HepG2 (cell line): Measurements from ENCODE around the gene RDH14. TPM values are rescaled to one million over a fixed set of nuclear protein-coding genes. Genes with fewer than 3 reads are reported as not detected.

Experiments used
- ATRX ChIP-seq: sonication (generic); formaldehyde crosslinking; IDR thresholded peaks from 2 replicates; pipeline ENCODE4 v1.4.0; 2020; ENCODE audit warnings: missing genetic modification reagents, borderline replicate concordance
- EP300 ChIP-seq, 3 experiments: sonication (generic) in 1 of 3; formaldehyde crosslinking in 1 of 3; IDR thresholded peaks; 2 replicates each; pipeline versions ENCODE4 v1.5.1 to v1.6.1; 2011 to 2020; ENCODE audit warnings: low read depth in 2 of 3, low read length in 2 of 3, borderline replicate concordance in 1 of 3, improper control_type of control experiment in 1 of 3, mild to moderate bottlenecking in 1 of 3, missing genetic modification reagents in 1 of 3, moderate library complexity in 1 of 3
- FOXK2 ChIP-seq: fragments of 450-650 bp; IDR thresholded peaks from 2 replicates; pipeline ENCODE4 v1.6.1; 2016
- GLI4 ChIP-seq: sonication (generic); formaldehyde crosslinking; IDR thresholded peaks from 2 replicates; pipeline ENCODE4 v1.5.1; 2020; ENCODE audit warnings: missing genetic modification reagents, mild to moderate bottlenecking, moderate library complexity, borderline replicate concordance
- GTF3A ChIP-seq: sonication (generic); formaldehyde crosslinking; conservative IDR thresholded peaks from 2 replicates; pipeline ENCODE4 v1.4.0; 2020; ENCODE audit warnings: mild to moderate bottlenecking, missing genetic modification reagents
- HDAC2 ChIP-seq: sonication (generic); formaldehyde crosslinking; IDR thresholded peaks from 2 replicates; pipeline ENCODE4 v1.4.0; 2020; ENCODE audit warnings: missing genetic modification reagents
- HNRNPK ChIP-seq: fragments of 200-400 bp; formaldehyde crosslinking; IDR thresholded peaks from 2 replicates; pipeline ENCODE4 v1.6.1; 2018; ENCODE audit warnings: low read length, low read depth, moderate library complexity, mild to moderate bottlenecking; ENCODE audit not compliant: poor library complexity, severe bottlenecking
- HOXA5 ChIP-seq: sonication (generic); formaldehyde crosslinking; IDR thresholded peaks from 2 replicates; pipeline ENCODE4 v1.4.0; 2020; ENCODE audit warnings: missing genetic modification reagents
- KLF9 ChIP-seq: IDR thresholded peaks from 2 replicates; pipeline ENCODE4 v1.6.1; 2016; ENCODE audit warnings: low read depth
- RNF2 ChIP-seq: fragments of 450-650 bp; conservative IDR thresholded peaks from 2 replicates; pipeline ENCODE4 v1.6.1; 2016; ENCODE audit warnings: low read depth
- SKIL ChIP-seq: sonication (generic); formaldehyde crosslinking; IDR thresholded peaks from 2 replicates; pipeline ENCODE4 v1.8.0; 2022; ENCODE audit warnings: missing genetic modification reagents, mild to moderate bottlenecking, moderate library complexity, borderline replicate concordance
- SMAD3 ChIP-seq: sonication (generic); formaldehyde crosslinking; IDR thresholded peaks from 2 replicates; pipeline ENCODE4 v1.4.0; 2020; ENCODE audit warnings: missing genetic modification reagents
- SMARCC2 ChIP-seq: fragments of 450-650 bp; IDR thresholded peaks from 2 replicates; pipeline ENCODE4 v1.6.1; 2017; ENCODE audit warnings: antibody characterized with exemption, mild to moderate bottlenecking
- TCF7 ChIP-seq: sonication (generic); IDR thresholded peaks from 2 replicates; pipeline ENCODE4 v1.6.1; 2016; ENCODE audit warnings: antibody characterized with exemption, low read depth
- ZBTB1 ChIP-seq: sonication (generic); formaldehyde crosslinking; IDR thresholded peaks from 2 replicates; pipeline ENCODE4 v1.4.0; 2020; ENCODE audit warnings: missing genetic modification reagents, borderline replicate concordance
- ZBTB38 ChIP-seq: sonication (generic); formaldehyde crosslinking; IDR thresholded peaks from 2 replicates; pipeline ENCODE4 v1.5.1; 2020; ENCODE audit warnings: mild to moderate bottlenecking, missing genetic modification reagents
- ZFYVE20 ChIP-seq: sonication (generic); formaldehyde crosslinking; IDR thresholded peaks from 2 replicates; pipeline ENCODE4 v1.8.0; 2023; ENCODE audit warnings: low read depth, mild to moderate bottlenecking, moderate library complexity, missing genetic modification reagents, borderline replicate concordance
- ZMYM4 ChIP-seq: sonication (generic); formaldehyde crosslinking; IDR thresholded peaks from 2 replicates; pipeline ENCODE4 v1.8.1; 2023; ENCODE audit warnings: mild to moderate bottlenecking, missing genetic modification reagents
- ZNF549 ChIP-seq: sonication (generic); formaldehyde crosslinking; IDR thresholded peaks from 2 replicates; pipeline ENCODE4 v1.5.0; 2020; ENCODE audit warnings: missing genetic modification reagents
- ZNF772 ChIP-seq: sonication (generic); formaldehyde crosslinking; IDR thresholded peaks from 2 replicates; pipeline ENCODE4 v1.5.0; 2020; ENCODE audit warnings: mild to moderate bottlenecking, missing genetic modification reagents
- polyA plus RNA-seq, 8 experiments: library from polyadenylated mRNA; depleted of rRNA in 3 of 8; stranded (reverse) in 7 of 8; unstranded in 1 of 8; fragments of >200 nt; fragmentation: Illumina TruSeq in 4 of 8; extraction: Trizol in 4 of 8; gene quantifications; 2 replicates each; pipeline versions ENCODE4 v1.2.1 to v1.2.3, GENCODE V29; 2011 to 2016; ENCODE audit warnings: low read depth in 4 of 8, missing spikeins in 1 of 8, mixed read lengths in 1 of 8; ENCODE audit not compliant: insufficient read depth in 1 of 8
- total RNA-seq, 5 experiments: library from RNA; depleted of rRNA; stranded (reverse); fragments of >200 nt; fragmentation: Illumina TruSeq; extraction: Trizol; gene quantifications; 2 replicates each; pipeline ENCODE4 v1.2.3, GENCODE V29; 2016; ENCODE audit warnings: low read depth in 1 of 5
- TF ChIP-seq, protein P1 (sequence below), 2 experiments: IDR thresholded peaks; 2 replicates each; pipeline ENCODE4 v1.6.1; 2011 to 2012; ENCODE audit warnings: low read length in 2 of 2, borderline replicate concordance in 1 of 2, low read depth in 1 of 2, mild to moderate bottlenecking in 1 of 2, moderate library complexity in 1 of 2
- TF ChIP-seq, protein P2 (sequence below): sonication (generic); formaldehyde crosslinking; conservative IDR thresholded peaks from 2 replicates; pipeline ENCODE4 v1.5.0; 2020; ENCODE audit warnings: missing genetic modification reagents

Gene RDH14
- total and polyA plus RNA-seq, 2 of the 13 experiments (the other 11 are each of a cell fraction or from before 2014, with no cell fraction given) = 27.4 to 39.9 TPM

DNA sequence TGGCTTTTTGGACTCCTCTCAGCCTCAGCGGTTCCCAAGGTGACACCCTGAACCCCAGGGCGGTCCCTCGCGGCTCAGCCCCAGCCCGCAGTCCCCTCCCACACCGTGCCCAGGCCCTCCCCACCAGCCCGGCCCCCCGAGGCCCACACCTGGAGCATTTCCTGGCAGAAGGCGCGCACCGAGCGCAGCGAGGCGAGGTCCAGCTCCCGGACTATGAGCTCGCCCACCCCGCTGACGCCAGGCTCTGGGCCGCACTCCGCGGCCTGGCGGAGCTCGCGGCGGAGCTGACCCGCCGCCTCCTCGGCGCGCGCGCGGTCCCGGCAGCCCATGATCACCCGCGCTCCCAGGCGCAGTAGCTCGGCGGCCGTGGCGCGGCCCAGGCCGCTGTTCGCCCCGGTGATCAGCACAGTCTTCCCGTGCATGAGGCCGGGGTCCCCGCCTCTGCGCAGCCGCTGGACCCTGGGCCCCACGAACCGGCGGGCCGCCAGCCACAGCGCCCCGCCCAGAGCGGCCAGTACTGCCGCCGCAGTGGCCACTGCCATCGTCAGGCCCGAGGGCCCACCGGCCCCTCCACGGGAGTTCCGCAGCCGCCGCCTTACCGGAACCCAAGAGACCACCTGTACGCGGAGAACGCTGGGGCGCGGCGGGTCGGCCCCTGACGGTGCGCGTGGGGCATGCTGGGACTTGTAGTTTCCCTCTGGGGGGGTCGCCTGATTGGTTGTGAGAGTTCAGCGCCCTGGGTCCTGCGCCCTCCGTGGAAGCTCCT is at the start of gene RDH14 (continued):
- TF ChIP-seq, protein P1, sequence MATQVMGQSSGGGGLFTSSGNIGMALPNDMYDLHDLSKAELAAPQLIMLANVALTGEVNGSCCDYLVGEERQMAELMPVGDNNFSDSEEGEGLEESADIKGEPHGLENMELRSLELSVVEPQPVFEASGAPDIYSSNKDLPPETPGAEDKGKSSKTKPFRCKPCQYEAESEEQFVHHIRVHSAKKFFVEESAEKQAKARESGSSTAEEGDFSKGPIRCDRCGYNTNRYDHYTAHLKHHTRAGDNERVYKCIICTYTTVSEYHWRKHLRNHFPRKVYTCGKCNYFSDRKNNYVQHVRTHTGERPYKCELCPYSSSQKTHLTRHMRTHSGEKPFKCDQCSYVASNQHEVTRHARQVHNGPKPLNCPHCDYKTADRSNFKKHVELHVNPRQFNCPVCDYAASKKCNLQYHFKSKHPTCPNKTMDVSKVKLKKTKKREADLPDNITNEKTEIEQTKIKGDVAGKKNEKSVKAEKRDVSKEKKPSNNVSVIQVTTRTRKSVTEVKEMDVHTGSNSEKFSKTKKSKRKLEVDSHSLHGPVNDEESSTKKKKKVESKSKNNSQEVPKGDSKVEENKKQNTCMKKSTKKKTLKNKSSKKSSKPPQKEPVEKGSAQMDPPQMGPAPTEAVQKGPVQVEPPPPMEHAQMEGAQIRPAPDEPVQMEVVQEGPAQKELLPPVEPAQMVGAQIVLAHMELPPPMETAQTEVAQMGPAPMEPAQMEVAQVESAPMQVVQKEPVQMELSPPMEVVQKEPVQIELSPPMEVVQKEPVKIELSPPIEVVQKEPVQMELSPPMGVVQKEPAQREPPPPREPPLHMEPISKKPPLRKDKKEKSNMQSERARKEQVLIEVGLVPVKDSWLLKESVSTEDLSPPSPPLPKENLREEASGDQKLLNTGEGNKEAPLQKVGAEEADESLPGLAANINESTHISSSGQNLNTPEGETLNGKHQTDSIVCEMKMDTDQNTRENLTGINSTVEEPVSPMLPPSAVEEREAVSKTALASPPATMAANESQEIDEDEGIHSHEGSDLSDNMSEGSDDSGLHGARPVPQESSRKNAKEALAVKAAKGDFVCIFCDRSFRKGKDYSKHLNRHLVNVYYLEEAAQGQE (IDR thresholded peaks at IDR 0.05; ENCODE audit: borderline replicate concordance in 1 of 2, low read depth in 1 of 2, low read length in 2 of 2) = no peak
- TF ChIP-seq ZBTB38 (CRISPR knock-in tag) = peak; percentile 75
- peak; percentile 80; the same call in 1 of the 2 replicates for TF ChIP-seq GTF3A (CRISPR knock-in tag)
- TF ChIP-seq SMAD3 = no peak
- peak; percentile 66; the same call in 1 of the 2 replicates for TF ChIP-seq HDAC2
- peak; percentile 81 for TF ChIP-seq ZMYM4 (CRISPR knock-in tag)
- peak; percentile 62; the same call in 1 of the 2 replicates for TF ChIP-seq SKIL (CRISPR knock-in tag)
- no peak for TF ChIP-seq ATRX (CRISPR knock-in tag)
- TF ChIP-seq ZFYVE20 (CRISPR knock-in tag) = 0 out of 2 replicates have a peak, but pooled peaks have one; percentile 24
- TF ChIP-seq ZBTB1 (CRISPR knock-in tag) = no peak
- no peak for TF ChIP-seq ZNF549
- 0 out of 2 replicates have a peak, but pooled peaks have one; percentile 3 for TF ChIP-seq HOXA5 (CRISPR knock-in tag)
- 0 out of 4 replicates have a peak, but pooled peaks of 1 of the 2 experiments have one; percentile 10 for TF ChIP-seq EP300 (IDR thresholded peaks at IDR 0.05; ENCODE audit: low read depth in 2 of 2, low read length in 2 of 2)
- no peak; the same call in 1 of the 2 replicates for TF ChIP-seq EP300 (CRISPR knock-in tag; IDR thresholded peaks at IDR 0.05; ENCODE audit: borderline replicate concordance)
- no peak for TF ChIP-seq TCF7
- peak; percentile 88 for TF ChIP-seq ZNF772 (CRISPR knock-in tag)
- peak; percentile 95 for TF ChIP-seq RNF2
- TF ChIP-seq GLI4 (CRISPR knock-in tag) = no peak; the same call in 1 of the 2 replicates
- TF ChIP-seq SMARCC2 = no peak
- TF ChIP-seq FOXK2 = no peak
- no peak for TF ChIP-seq KLF9 (CRISPR knock-in tag)
- TF ChIP-seq HNRNPK = peak; percentile 55
- TF ChIP-seq, protein P2, sequence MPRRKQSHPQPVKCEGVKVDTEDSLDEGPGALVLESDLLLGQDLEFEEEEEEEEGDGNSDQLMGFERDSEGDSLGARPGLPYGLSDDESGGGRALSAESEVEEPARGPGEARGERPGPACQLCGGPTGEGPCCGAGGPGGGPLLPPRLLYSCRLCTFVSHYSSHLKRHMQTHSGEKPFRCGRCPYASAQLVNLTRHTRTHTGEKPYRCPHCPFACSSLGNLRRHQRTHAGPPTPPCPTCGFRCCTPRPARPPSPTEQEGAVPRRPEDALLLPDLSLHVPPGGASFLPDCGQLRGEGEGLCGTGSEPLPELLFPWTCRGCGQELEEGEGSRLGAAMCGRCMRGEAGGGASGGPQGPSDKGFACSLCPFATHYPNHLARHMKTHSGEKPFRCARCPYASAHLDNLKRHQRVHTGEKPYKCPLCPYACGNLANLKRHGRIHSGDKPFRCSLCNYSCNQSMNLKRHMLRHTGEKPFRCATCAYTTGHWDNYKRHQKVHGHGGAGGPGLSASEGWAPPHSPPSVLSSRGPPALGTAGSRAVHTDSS (CRISPR knock-in tag) = peak; percentile 94; the same call in 1 of the 2 replicates
